H1 (cell line): ENCODE data around the gene TRIP13. TPM values are rescaled to one million over a fixed set of nuclear protein-coding genes. Genes with fewer than 3 reads are reported as not detected.

Source experiments
- CTCF ChIA-PET: fragments of 300-600 bp; sonication (Branson Sonifier 250); formaldehyde crosslinking; loops from one replicate; lab custom pipeline; 2021; ENCODE audit not compliant: partially characterized antibody; lab: Charles Lee
- POLR2A ChIA-PET: fragments of 300-600 bp; sonication (Branson Sonifier 250); formaldehyde crosslinking; loops from one replicate; lab custom pipeline; 2021; ENCODE audit warnings: inconsistent platforms; ENCODE audit not compliant: partially characterized antibody; lab: Charles Lee
- DNase-seq, 2 experiments: peaks; one replicate each; pipeline versions ENCODE4 v3.0.0 to v3.0.0-alpha.2; 2010 to 2022; ENCODE audit warnings: low spot score in 2 of 2, low read depth in 1 of 2, mixed read lengths in 1 of 2
- FAIRE-seq: peaks from 2 replicates; lab custom pipeline; 2011; peaks lifted over from hg19 to GRCh38; lab: Jason Lieb, UNC
- H2AFZ ChIP-seq: 2 replicates; pipeline ENCODE4 v1.8.1; 2012; ENCODE audit warnings: low read length, inconsistent platforms
- H2AK5ac ChIP-seq: 2 replicates; pipeline ENCODE4 v1.6.1; 2013; ENCODE audit warnings: low read depth, low read length
- H2BK120ac ChIP-seq: replicated peaks from 2 replicates; pipeline ENCODE3; 2013; ENCODE audit warnings: low read depth, low read length, inconsistent platforms
- H2BK12ac ChIP-seq: 2 replicates; pipeline ENCODE4 v1.6.1; 2013; ENCODE audit warnings: low read depth, low read length
- H2BK15ac ChIP-seq: 2 replicates; pipeline ENCODE4 v1.6.1; 2013; ENCODE audit warnings: low read length
- H2BK20ac ChIP-seq: 2 replicates; pipeline ENCODE4 v1.6.1; 2013; ENCODE audit warnings: low read length
- H2BK5ac ChIP-seq: 2 replicates; pipeline ENCODE4 v1.6.1; 2013; ENCODE audit warnings: low read depth, low read length
- H3K14ac ChIP-seq: 2 replicates; pipeline ENCODE4 v1.6.1; 2013; ENCODE audit warnings: inconsistent platforms; ENCODE audit not compliant: insufficient read length
- H3K18ac ChIP-seq: 2 replicates; pipeline ENCODE4 v1.6.1; 2013; ENCODE audit warnings: low read length; ENCODE audit errors: extremely low read depth
- H3K23ac ChIP-seq: 2 replicates; pipeline ENCODE4 v1.6.1; 2013; ENCODE audit warnings: inconsistent platforms; ENCODE audit not compliant: insufficient read length
- H3K23me2 ChIP-seq: 2 replicates; pipeline ENCODE4 v1.6.1; 2013; ENCODE audit warnings: low read depth, low read length
- H3K27ac ChIP-seq: 2 replicates; pipeline ENCODE4 v1.6.1; 2011; ENCODE audit warnings: low read depth, low read length, inconsistent platforms
- H3K27me3 ChIP-seq, 4 experiments: replicated peaks in 1 of 4; 1 replicate in 1 of 4; 2 replicates in 3 of 4; pipeline versions ENCODE4 v1.6.1 to v1.8.1; 2011 to 2013; ENCODE audit warnings: low read length in 3 of 4, mild to moderate bottlenecking in 3 of 4, inconsistent platforms in 2 of 4, mixed read lengths in 2 of 4, moderate library complexity in 1 of 4; ENCODE audit not compliant: control insufficient read depth in 3 of 4, insufficient read depth in 3 of 4; ENCODE audit errors: extremely low read depth in 1 of 4
- H3K36me3 ChIP-seq, 4 experiments: 2 replicates each; pipeline versions ENCODE4 v1.6.1 to v1.8.1; 2011 to 2013; ENCODE audit warnings: mild to moderate bottlenecking in 4 of 4, low read length in 3 of 4, moderate library complexity in 2 of 4, control low read depth in 1 of 4, inconsistent platforms in 1 of 4; ENCODE audit not compliant: insufficient read depth in 4 of 4, control insufficient read depth in 2 of 4
- H3K4ac ChIP-seq: replicated peaks from 2 replicates; pipeline ENCODE3; 2013; ENCODE audit warnings: low read length, low read depth, mixed read lengths, inconsistent platforms; ENCODE audit not compliant: insufficient read length
- H3K4me1 ChIP-seq, 4 experiments: replicated peaks in 1 of 4; 1 replicate in 1 of 4; 2 replicates in 3 of 4; pipeline versions ENCODE4 v1.6.1 to v1.8.1; 2011 to 2013; ENCODE audit warnings: low read length in 3 of 4, inconsistent platforms in 2 of 4, mixed read lengths in 1 of 4; ENCODE audit not compliant: insufficient read depth in 4 of 4, control insufficient read depth in 3 of 4
- H3K4me2 ChIP-seq, 2 experiments: 2 replicates each; pipeline versions ENCODE4 v1.6.1 to v1.8.1; 2011 to 2013; ENCODE audit warnings: low read depth in 2 of 2, low read length in 2 of 2, control low read depth in 1 of 2, inconsistent platforms in 1 of 2, mild to moderate bottlenecking in 1 of 2; ENCODE audit not compliant: insufficient read depth in 1 of 2
- H3K4me3 ChIP-seq, 4 experiments: fragments of 200-600, 300-600 bp in 1 of 4; sonication (generic), shearing (Covaris generic), sonication (Bioruptor Twin) in 1 of 4; 2 replicates each; pipeline versions ENCODE4 v1.5.1 to v1.8.1; 2011 to 2016; ENCODE audit warnings: low read length in 4 of 4, low read depth in 3 of 4, control low read depth in 2 of 4, inconsistent platforms in 2 of 4, mild to moderate bottlenecking in 2 of 4, mixed read lengths in 1 of 4, moderate library complexity in 1 of 4; ENCODE audit not compliant: insufficient read depth in 2 of 4; ENCODE audit errors: extremely low read depth in 1 of 4
- H3K56ac ChIP-seq: replicated peaks from 2 replicates; pipeline ENCODE3; 2013; ENCODE audit warnings: low read depth, mild to moderate bottlenecking, mixed read lengths, low read length, inconsistent platforms; ENCODE audit not compliant: insufficient read length
- H3K79me1 ChIP-seq: 2 replicates; pipeline ENCODE4 v1.6.1; 2013; ENCODE audit warnings: low read depth, low read length, control low read depth
- H3K79me2 ChIP-seq, 2 experiments: 2 replicates each; pipeline versions ENCODE4 v1.6.1 to v1.8.1; 2012 to 2013; ENCODE audit warnings: low read length in 2 of 2, mild to moderate bottlenecking in 2 of 2, inconsistent platforms in 1 of 2; ENCODE audit not compliant: insufficient read depth in 2 of 2, control insufficient read depth in 1 of 2
- H3K9ac ChIP-seq, 4 experiments: replicated peaks in 1 of 4; 1 replicate in 1 of 4; 2 replicates in 3 of 4; pipeline versions ENCODE4 v1.6.1 to v1.8.1; 2011 to 2013; ENCODE audit warnings: low read depth in 3 of 4, low read length in 3 of 4, control low read depth in 2 of 4, mild to moderate bottlenecking in 2 of 4, moderate library complexity in 2 of 4, inconsistent platforms in 1 of 4; ENCODE audit errors: extremely low read depth in 1 of 4
- H3K9me3 ChIP-seq, 2 experiments: 2 replicates each; pipeline versions ENCODE4 v1.6.1 to v1.8.1; 2012 to 2013; ENCODE audit warnings: mild to moderate bottlenecking in 2 of 2, moderate library complexity in 2 of 2, control low read depth in 1 of 2, inconsistent platforms in 1 of 2, low read depth in 1 of 2, low read length in 1 of 2, mixed read lengths in 1 of 2; ENCODE audit not compliant: insufficient read depth in 2 of 2
- H4K20me1 ChIP-seq, 2 experiments: replicated peaks in 1 of 2; 2 replicates each; pipeline versions ENCODE3 to v1.8.1; 2011 to 2013; ENCODE audit warnings: inconsistent platforms in 2 of 2, low read length in 2 of 2, mild to moderate bottlenecking in 1 of 2; ENCODE audit not compliant: insufficient read depth in 2 of 2, control insufficient read depth in 1 of 2
- H4K5ac ChIP-seq: 2 replicates; pipeline ENCODE4 v1.6.1; 2013; ENCODE audit warnings: low read length, low read depth, mixed read lengths, inconsistent platforms; ENCODE audit not compliant: insufficient read length
- H4K8ac ChIP-seq: 2 replicates; pipeline ENCODE4 v1.8.0; 2013; ENCODE audit warnings: mild to moderate bottlenecking, moderate library complexity, low read length, inconsistent platforms; ENCODE audit not compliant: insufficient read depth; ENCODE audit errors: extremely low read depth
- H4K91ac ChIP-seq: replicated peaks from 2 replicates; pipeline ENCODE3; 2013; ENCODE audit warnings: low read length, mixed read lengths, inconsistent platforms; ENCODE audit not compliant: insufficient read length
- BRCA1 ChIP-seq: IDR thresholded peaks from 2 replicates; pipeline ENCODE4 v1.6.1; 2012; ENCODE audit warnings: low read depth, low read length, improper control_type of control experiment
- EP300 ChIP-seq, 2 experiments: IDR thresholded peaks; 1 replicate in 1 of 2; 2 replicates in 1 of 2; pipeline ENCODE4 v1.6.1; 2011 to 2012; ENCODE audit warnings: low read depth in 2 of 2, low read length in 2 of 2, mild to moderate bottlenecking in 2 of 2, borderline replicate concordance in 1 of 2, inconsistent platforms in 1 of 2, moderate library complexity in 1 of 2
- GTF2F1 ChIP-seq: IDR thresholded peaks from 2 replicates; pipeline ENCODE4 v1.6.1; 2012; ENCODE audit warnings: low read depth, low read length, improper control_type of control experiment, borderline replicate concordance
- HDAC2 ChIP-seq, 2 experiments: fragments of 300-600 bp in 1 of 2; sonication (generic) in 1 of 2; IDR thresholded peaks; 2 replicates each; pipeline ENCODE4 v1.6.1; 2011 to 2012; ENCODE audit warnings: low read depth in 2 of 2, low read length in 2 of 2, mild to moderate bottlenecking in 2 of 2, moderate library complexity in 2 of 2, borderline replicate concordance in 1 of 2, inconsistent platforms in 1 of 2
- NANOG ChIP-seq: IDR thresholded peaks from 2 replicates; pipeline ENCODE4 v1.6.1; 2011; ENCODE audit warnings: low read length, low read depth, mild to moderate bottlenecking, inconsistent platforms; ENCODE audit not compliant: insufficient read depth, poor library complexity, severe bottlenecking
- PHF8 ChIP-seq: fragments of 200-600 bp; sonication (generic); conservative IDR thresholded peaks from 2 replicates; pipeline ENCODE4 v1.7.1; 2012; ENCODE audit warnings: low read depth, mild to moderate bottlenecking, inconsistent platforms, low read length, moderate library complexity
- POLR2A ChIP-seq, 2 experiments: IDR thresholded peaks; 1 replicate in 1 of 2; 2 replicates in 1 of 2; pipeline ENCODE4 v1.6.1; 2011; ENCODE audit warnings: low read depth in 2 of 2, low read length in 2 of 2, mild to moderate bottlenecking in 2 of 2; ENCODE audit errors: control extremely low read depth in 1 of 2
- RAD21 ChIP-seq, 2 experiments: IDR thresholded peaks in 1 of 2; conservative IDR thresholded peaks in 1 of 2; 2 replicates each; pipeline ENCODE4 v1.6.1; 2011; ENCODE audit warnings: low read depth in 2 of 2, low read length in 2 of 2, improper control_type of control experiment in 1 of 2, inconsistent platforms in 1 of 2, mild to moderate bottlenecking in 1 of 2, moderate library complexity in 1 of 2
- SIRT6 ChIP-seq: IDR thresholded peaks from one replicate; pipeline ENCODE4 v1.7.1; 2012; ENCODE audit warnings: low read length, inconsistent platforms
- SP4 ChIP-seq: IDR thresholded peaks from 2 replicates; pipeline ENCODE4 v1.6.1; 2012; ENCODE audit warnings: low read length, inconsistent platforms
- YY1 ChIP-seq: IDR thresholded peaks from 2 replicates; pipeline ENCODE4 v1.6.1; 2011; ENCODE audit warnings: low read depth, mild to moderate bottlenecking, low read length
- WGBS, 2 experiments: shearing (Covaris generic) in 1 of 2; methylation state at CpG; one replicate each; pipeline versions ENCODE4 v1.1.6 to v1.1.7; 2013 to 2015; ENCODE audit warnings: low lambda C conversion rate in 2 of 2, mixed read lengths in 2 of 2, inconsistent platforms in 1 of 2, low coverage in 1 of 2, missing lambda C conversion rate in 1 of 2; ENCODE audit not compliant: insufficient replicate concordance in 2 of 2, insufficient coverage in 1 of 2, insufficient read length in 1 of 2; ENCODE audit errors: extremely low coverage in 1 of 2, missing lambda C conversion rate in 1 of 2; 5-methylcytosine and 5-hydroxymethylcytosine counted together
- polyA plus RNA-seq, 7 experiments: library from polyadenylated mRNA; depleted of rRNA in 3 of 7; stranded (reverse) in 5 of 7; unstranded in 2 of 7; fragments of >200 nt in 5 of 7; fragments of 200-250 nt in 2 of 7; gene quantifications; 1 replicate in 5 of 7; 2 replicates in 1 of 7; 4 replicates in 1 of 7; pipeline versions ENCODE4 v1.2.1 to v1.2.3, GENCODE V29; 2011 to 2013; ENCODE audit warnings: missing spikeins in 2 of 7, mixed read lengths in 2 of 7
- total RNA-seq: library from RNA; stranded (reverse); fragmentation: NEBNext Ultra II Directional; extraction: Animal tissue kit (Norgen Biotek cat#: 25700); gene quantifications from 2 replicates; pipeline ENCODE4 v1.2.1, GENCODE V29; 2021
- TF ChIP-seq, protein P1 (sequence below): IDR thresholded peaks from 2 replicates; pipeline ENCODE4 v1.6.1; 2012; ENCODE audit warnings: inconsistent platforms

TRIP13 gene
- total and polyA plus RNA-seq, 2 of the 8 experiments (the other 6 are each of a cell fraction or from before 2014, with no cell fraction given) = 20.0 to 39.2 TPM

GRCh38 chr5:850511-851006 lies 42.1 kb upstream of the TRIP13 start, which contains the start of gene ZDHHC11:
Gene ZDHHC11 (minus strand): TSS chr5:850986. CDS start chr5:850602, 384 bp downstream.
- Histone ChIP-seq H4K91ac (no peak within 1 kb of the TSS), H2BK120ac (no peak within 1 kb of the TSS), H3K9ac (no peak within 1 kb of the TSS), H2BK12ac (no peak within 1 kb of the TSS), H3K56ac (no peak within 1 kb of the TSS), H3K23me2 (no peaks in the 10 kb centered on the region), H4K8ac (0 out of 2 replicates have a peak within 1 kb of the TSS, but pooled peaks have one; percentile 36), H3K79me1 (no peaks in the 10 kb centered on the region), H3K18ac (no peak within 1 kb of the TSS; the same call in 1 of the 2 replicates), H2BK20ac (no peak within 1 kb of the TSS), H3K23ac (no peak within 1 kb of the TSS), H3K27ac (no peak within 1 kb of the TSS), H4K20me1 (no peaks in the 10 kb centered on the region), H3K27me3 (0 out of 7 replicates have a peak, but pooled peaks cover 0 to 2% (median 0%) of the 10 kb centered on the region in 4 experiments), H3K4me1 (peaks cover 0 to 3% (median 0%) of the 10 kb centered on the region in 4 experiments; a peak in 1 of 7 replicates), H3K14ac (no peak within 1 kb of the TSS), H4K5ac (no peak within 1 kb of the TSS), H3K4me3 (no peak within 1 kb of the TSS), H2BK5ac (no peak within 1 kb of the TSS), H3K36me3 (peaks cover 0 to 5% (median 0%) of the 10 kb centered on the region in 4 experiments; a peak in 3 of 8 replicates), H3K4ac (no peak within 1 kb of the TSS), H3K4me2 (no peak within 1 kb of the TSS), H2AK5ac (no peak within 1 kb of the TSS), H2BK15ac (no peak within 1 kb of the TSS), H3K79me2 (no peaks in the 10 kb centered on the region), H2AFZ (no peak within 1 kb of the TSS), H3K9me3 (no peaks in the 10 kb centered on the region)
- CTCF ChIA-PET = interaction anchor here (1.3 kb wide), 1 partner anchor 25 kb away, joined by 3 read pairs; no protein-coding TSS in a partner anchor
- 93% methylated on average over 22 of the region's 27 CpGs; no CpG with 5 or more reads in 1 of the 2 experiments for WGBS, 2 experiments
- POLR2A ChIA-PET = interaction anchor here (0.6 to 2.8 kb wide), 7 partner anchors 9 to 468 kb away, joined by 3 to 20 read pairs (median 4); partner anchors contain the start of genes BRD9 and TRIP13
- DNase-seq (peak in 1 of 2 experiments; percentile 46), FAIRE-seq (no peak)
- no peak for TF ChIP-seq GTF2F1
- no peak for TF ChIP-seq NANOG
- TF ChIP-seq RAD21 (IDR thresholded peaks at IDR 0.05 in 1 of 2, conservative IDR thresholded peaks at IDR 0.05 in 1 of 2; ENCODE audit: low read depth in 2 of 2, low read length in 2 of 2) = no peak
- TF ChIP-seq SP4 = no peak
- no peak for TF ChIP-seq HDAC2 (IDR thresholded peaks at IDR 0.05; ENCODE audit: borderline replicate concordance in 1 of 2, low read depth in 2 of 2, low read length in 2 of 2)
- no peak for TF ChIP-seq POLR2A (IDR thresholded peaks at IDR 0.05; ENCODE audit: control extremely low read depth in 1 of 2, low read depth in 2 of 2, low read length in 2 of 2)
- no peak for TF ChIP-seq BRCA1
- no peak for TF ChIP-seq YY1
- TF ChIP-seq, protein P1, sequence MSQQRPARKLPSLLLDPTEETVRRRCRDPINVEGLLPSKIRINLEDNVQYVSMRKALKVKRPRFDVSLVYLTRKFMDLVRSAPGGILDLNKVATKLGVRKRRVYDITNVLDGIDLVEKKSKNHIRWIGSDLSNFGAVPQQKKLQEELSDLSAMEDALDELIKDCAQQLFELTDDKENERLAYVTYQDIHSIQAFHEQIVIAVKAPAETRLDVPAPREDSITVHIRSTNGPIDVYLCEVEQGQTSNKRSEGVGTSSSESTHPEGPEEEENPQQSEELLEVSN = no peak
- no peak for TF ChIP-seq EP300 (IDR thresholded peaks at IDR 0.05; ENCODE audit: borderline replicate concordance in 1 of 2, low read depth in 2 of 2, low read length in 2 of 2)
- TF ChIP-seq SIRT6 = no peak
- no peak for TF ChIP-seq PHF8
